NOMO-1 (cell line): ENCODE results near the gene ISG20L2.

Experiments
- DNase-seq, 2 experiments: peaks; one replicate each; lab custom pipeline; 2025; ENCODE audit not compliant: unreplicated experiment in 2 of 2; lab: John Stamatoyannopoulos, UW

Gene ISG20L2

GRCh38 chr1:156691665-156692440 lies 36.7 kb downstream of the ISG20L2 start:
- no peak for DNase-seq

- DNase-seq, result no peak
Observed at GRCh38 chr1:156691191-156691590, 37.4 kb downstream of the ISG20L2 start.

- no peak for DNase-seq
Observed at GRCh38 chr1:156690675-156691036, 37.9 kb downstream of the ISG20L2 start.

- no peak for DNase-seq
Observed at GRCh38 chr1:156689953-156690674, 38.5 kb downstream of the ISG20L2 start.

DNA sequence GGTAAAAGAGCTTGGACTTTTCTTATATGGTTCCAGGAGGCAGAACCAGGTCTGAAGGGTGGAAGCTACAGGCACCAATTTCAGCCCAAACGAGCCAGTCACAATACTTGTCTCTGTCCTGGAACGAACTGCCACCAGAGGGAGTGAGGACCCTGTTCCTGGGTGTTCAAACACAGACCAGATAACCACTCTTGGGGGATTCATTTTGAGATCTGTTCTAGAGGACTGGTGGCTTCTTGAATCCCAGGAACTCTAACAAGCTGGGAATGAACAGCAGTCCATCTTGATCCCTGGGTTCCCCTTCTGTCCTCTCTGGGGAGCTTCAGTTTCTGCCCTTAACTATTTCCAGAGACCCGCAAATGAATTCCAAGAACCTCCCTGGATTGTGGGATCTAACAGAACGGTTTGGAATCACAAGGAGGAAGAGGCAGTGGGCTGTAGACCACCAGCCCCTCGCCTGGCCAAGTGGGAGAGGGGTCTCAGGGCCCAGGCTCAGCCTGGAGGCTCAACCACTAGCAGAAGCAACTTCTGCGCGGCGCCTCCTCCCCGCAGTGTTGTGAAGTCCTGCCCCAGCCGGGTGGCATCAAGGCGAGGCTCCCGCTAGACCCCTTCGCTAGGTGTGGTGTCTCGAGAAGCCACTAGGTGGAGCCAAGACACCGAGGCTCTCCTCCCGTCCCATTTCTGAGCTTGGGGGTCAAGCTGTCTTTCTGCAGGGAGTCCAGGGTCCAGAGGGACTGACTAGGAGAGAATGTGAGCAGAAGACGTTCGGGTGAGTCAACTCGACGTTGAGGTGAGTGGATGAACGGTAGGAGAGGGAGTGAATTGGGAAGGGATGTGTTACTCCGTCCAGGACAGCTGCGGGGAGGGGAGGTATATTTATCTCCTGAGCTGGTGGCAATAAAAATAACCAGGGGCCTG lies 39.3 kb downstream of the ISG20L2 start:
- DNase-seq, result peak; percentile 67 to 80

- DNase-seq, result peak; percentile 5 to 46
Observed at GRCh38 chr1:156684227-156684782, 44.3 kb downstream of the ISG20L2 start.

DNA sequence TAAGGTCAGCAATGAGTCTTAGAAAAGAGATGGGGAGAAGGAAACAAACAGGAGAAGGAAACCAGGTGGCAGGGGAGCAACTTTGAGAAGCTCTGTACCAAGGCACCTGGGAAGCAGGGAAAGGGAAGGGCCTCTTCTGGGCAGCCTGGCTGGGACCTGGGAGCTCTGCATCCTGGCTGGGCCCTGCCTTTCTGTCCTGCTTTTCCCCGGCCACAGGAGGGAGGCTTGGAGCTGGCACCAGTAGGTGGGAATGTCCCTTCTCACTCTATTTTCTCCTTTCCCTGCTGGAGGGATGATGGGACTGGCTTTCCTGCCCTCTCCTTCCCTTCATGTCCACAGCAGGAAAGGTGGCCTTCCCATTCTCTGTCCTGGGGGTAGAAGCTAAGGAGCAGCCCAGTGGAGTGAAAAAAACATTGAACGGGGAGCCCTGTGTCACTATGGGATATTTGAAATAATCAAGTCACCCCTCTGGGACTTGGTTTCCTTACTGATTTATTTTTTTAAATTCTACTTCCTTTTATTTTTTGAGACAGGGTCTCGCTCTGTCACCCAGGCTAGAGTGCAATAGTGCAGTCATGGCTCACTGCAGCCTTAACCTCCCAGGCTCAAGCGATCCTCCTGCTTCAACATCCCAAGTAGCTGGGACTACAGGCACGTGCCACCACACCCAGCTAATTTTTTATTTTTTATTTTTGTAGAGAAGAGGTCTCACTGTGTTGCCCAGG lies 46.2 kb downstream of the ISG20L2 start:
- no peak for DNase-seq

GRCh38 chr1:156681196-156681960 lies 47.2 kb downstream of the ISG20L2 start:
- DNase-seq, result no peak

GRCh38 chr1:156680056-156680455 lies 48.5 kb downstream of the ISG20L2 start:
- no peak for DNase-seq

- DNase-seq, result peak; percentile 23 to 48
Observed at GRCh38 chr1:156677616-156678596, 50.7 kb downstream of the ISG20L2 start.

DNA sequence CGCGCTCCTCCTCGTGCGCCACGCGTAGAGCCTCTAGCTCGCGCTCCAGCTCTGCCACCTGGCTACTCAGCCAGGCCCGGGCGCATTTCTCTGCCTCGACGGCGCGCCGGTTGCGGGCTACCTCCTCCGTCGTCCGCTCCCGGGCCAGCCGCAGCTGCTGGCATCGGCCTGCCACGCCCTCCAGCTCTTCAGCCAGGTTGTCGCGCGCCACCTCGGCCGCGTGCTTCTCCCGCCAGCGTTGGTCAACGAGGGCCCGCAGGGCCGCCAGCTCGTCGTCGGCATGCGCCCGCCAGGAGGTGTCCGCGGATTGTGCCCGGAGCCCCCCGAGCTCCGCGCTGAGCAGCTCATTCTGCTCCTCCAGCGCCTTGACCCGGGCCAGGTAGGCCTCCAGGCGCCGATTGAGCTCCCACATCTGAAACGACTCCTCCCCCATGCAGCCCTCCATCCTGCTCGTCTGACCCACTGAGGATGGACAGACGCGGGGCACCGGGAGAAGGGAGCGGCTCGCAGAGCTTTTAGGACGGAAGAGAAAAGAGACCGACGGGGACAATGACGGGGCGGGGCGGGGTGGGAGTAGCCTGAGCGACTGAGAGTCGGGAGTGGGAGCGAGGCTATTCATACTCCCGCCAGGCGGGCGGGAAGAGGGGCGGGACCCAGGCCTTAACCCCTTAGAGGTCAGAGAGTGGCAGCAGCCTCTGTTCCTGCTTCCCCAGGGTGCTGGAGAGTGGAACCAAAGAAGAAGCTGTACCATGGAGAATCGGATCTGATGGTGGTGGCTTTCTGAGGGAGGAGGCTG lies 51.5 kb downstream of the ISG20L2 start, which contains the start of gene NES:
Gene NES, minus strand, starts transcription at position 588 of the 796 bp plus-strand sequence. Its CDS starts 143 bp downstream, at position 445.
- no peak for DNase-seq

GRCh38 chr1:156676114-156676819 lies 52.3 kb downstream of the ISG20L2 start:
- DNase-seq, result no peak

- DNase-seq, result no peak
Observed at GRCh38 chr1:156675210-156676113, 53.1 kb downstream of the ISG20L2 start.

- no peak for DNase-seq
Observed at GRCh38 chr1:156673387-156674121, 55.0 kb downstream of the ISG20L2 start.
